ENCODE results near the gene ITGA2.
A peak's percentile ranks its signal among the peaks of the same experiment; 100 is the strongest.

ITGA2 gene

DNA sequence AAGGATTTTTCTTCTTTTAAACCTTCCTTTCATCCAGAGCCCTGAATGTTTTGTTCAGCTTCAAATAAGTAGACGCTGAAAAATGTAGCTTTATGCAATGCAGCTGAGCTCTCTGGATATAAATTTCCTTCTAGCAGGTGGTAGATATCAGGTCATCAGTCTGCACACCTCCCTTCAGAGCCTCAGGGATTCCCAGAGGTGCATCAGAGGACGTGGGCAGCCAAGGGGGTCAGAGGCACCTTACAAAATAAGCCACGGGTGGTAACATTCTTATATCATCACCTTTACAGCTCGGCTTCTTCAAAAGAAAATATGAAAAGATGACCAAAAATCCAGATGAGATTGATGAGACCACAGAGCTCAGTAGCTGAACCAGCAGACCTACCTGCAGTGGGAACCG lies 101.1 kb downstream of the ITGA2 start:
- TF ChIP-seq, protein P1, sequence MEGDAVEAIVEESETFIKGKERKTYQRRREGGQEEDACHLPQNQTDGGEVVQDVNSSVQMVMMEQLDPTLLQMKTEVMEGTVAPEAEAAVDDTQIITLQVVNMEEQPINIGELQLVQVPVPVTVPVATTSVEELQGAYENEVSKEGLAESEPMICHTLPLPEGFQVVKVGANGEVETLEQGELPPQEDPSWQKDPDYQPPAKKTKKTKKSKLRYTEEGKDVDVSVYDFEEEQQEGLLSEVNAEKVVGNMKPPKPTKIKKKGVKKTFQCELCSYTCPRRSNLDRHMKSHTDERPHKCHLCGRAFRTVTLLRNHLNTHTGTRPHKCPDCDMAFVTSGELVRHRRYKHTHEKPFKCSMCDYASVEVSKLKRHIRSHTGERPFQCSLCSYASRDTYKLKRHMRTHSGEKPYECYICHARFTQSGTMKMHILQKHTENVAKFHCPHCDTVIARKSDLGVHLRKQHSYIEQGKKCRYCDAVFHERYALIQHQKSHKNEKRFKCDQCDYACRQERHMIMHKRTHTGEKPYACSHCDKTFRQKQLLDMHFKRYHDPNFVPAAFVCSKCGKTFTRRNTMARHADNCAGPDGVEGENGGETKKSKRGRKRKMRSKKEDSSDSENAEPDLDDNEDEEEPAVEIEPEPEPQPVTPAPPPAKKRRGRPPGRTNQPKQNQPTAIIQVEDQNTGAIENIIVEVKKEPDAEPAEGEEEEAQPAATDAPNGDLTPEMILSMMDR (IDR thresholded peaks at IDR 0.05; ENCODE audit: extremely low read depth, insufficient read depth, missing control alignments), result no peak

DNA sequence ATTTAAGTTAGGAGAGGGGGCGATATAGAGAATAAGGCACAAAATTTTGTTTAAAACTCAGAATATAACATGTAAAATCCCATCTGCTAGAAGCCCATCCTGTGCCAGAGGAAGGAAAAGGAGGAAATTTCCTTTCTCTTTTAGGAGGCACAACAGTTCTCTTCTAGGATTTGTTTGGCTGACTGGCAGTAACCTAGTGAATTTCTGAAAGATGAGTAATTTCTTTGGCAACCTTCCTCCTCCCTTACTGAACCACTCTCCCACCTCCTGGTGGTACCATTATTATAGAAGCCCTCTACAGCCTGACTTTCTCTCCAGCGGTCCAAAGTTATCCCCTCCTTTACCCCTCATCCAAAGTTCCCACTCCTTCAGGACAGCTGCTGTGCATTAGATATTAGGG lies 102.1 kb downstream of the ITGA2 start:
- TF ChIP-seq, protein P1 (IDR thresholded peaks at IDR 0.05; ENCODE audit: extremely low read depth, insufficient read depth, missing control alignments), result no peak
- no peak for DNase-seq (ENCODE audit: low spot score)
- in situ Hi-C loops (cut with MboI; ENCODE audit: low pct_unique_long_range_greater_than_20kb, low sequenced_read_pairs, unreplicated experiment), result no loop called here

More for the DNA sequence above, 101.1 kb downstream of the ITGA2 start:
- in situ Hi-C loops (cut with MboI; ENCODE audit: low pct_unique_long_range_greater_than_20kb, low sequenced_read_pairs, unreplicated experiment), result no loop called here
- DNase-seq (ENCODE audit: low spot score), result no peak

DNA sequence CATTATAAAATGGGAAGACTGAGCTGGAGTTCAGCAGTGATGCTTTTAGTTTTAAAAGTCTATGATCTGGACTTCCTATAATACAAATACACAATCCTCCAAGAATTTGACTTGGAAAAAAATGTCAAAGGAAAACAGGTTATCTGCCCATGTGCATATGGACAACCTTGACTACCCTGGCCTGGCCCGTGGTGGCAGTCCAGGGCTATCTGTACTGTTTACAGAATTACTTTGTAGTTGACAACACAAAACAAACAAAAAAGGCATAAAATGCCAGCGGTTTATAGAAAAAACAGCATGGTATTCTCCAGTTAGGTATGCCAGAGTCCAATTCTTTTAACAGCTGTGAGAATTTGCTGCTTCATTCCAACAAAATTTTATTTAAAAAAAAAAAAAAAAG lies 103.1 kb downstream of the ITGA2 start:
- no peak for DNase-seq (ENCODE audit: low spot score)
- TF ChIP-seq, protein P1 (IDR thresholded peaks at IDR 0.05; ENCODE audit: extremely low read depth, insufficient read depth, missing control alignments), result no peak
- in situ Hi-C loops (cut with MboI; ENCODE audit: low pct_unique_long_range_greater_than_20kb, low sequenced_read_pairs, unreplicated experiment), result no loop called here

DNA sequence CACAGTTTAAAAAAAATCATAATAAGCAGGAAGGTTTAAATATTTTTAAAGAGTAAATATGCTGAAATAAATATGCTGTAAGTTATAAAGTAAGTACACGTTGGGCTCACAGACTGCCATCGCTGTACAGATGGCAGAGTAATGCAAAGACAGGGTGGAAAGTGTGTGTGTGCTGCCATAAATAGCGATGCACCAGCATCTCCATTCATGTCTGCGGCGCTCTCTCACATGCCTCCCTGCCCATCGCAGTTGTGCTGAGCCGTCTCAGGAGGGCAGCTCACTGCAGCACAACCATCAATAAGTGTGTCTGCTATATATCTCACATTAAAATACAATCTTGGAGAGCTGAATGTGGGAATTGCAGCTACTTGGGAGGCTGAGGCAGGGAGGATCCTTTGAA lies 106.1 kb downstream of the ITGA2 start:
- in situ Hi-C loops (cut with MboI; ENCODE audit: low pct_unique_long_range_greater_than_20kb, low sequenced_read_pairs, unreplicated experiment), result loop anchor here (5.0 kb wide), 1 partner anchor 148 kb away; no protein-coding TSS in a partner anchor
- TF ChIP-seq, protein P1 (IDR thresholded peaks at IDR 0.05; ENCODE audit: extremely low read depth, insufficient read depth, missing control alignments), result no peak
- DNase-seq (ENCODE audit: low spot score), result no peak

DNA sequence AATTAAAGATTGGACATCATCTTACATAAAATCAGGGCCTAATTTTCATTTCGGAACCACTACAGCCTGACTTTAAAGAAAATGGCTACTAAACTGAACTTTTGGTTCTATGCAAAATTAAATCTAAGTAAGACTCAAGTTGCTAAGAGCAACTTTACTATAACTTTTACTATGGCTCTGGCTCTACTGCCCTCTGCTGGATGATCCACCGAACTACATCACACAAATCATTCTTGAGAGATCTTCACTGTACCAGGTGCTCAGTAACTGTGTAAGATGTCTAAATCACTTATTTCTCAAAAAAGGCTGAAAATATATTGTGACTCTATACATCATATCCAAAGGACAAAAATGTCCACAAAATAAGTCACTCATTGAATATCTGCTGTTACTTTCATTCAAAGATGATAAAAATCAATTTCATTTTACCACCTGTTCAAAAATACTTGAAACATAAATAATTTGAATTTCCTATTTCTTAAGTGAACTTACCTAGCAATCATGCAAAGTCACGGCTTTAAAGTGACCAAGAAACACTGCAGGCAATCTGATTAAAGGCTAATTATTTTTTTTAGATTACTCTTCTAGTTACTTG lies 106.9 kb downstream of the ITGA2 start:
- TF ChIP-seq, protein P1 (IDR thresholded peaks at IDR 0.05; ENCODE audit: extremely low read depth, insufficient read depth, missing control alignments), result peak; percentile 78
- in situ Hi-C loops (cut with MboI; ENCODE audit: low pct_unique_long_range_greater_than_20kb, low sequenced_read_pairs, unreplicated experiment), result loop anchor here (5.0 kb wide), 1 partner anchor 149 kb away; no protein-coding TSS in a partner anchor
- peak; percentile 28 for DNase-seq (ENCODE audit: low spot score)

DNA sequence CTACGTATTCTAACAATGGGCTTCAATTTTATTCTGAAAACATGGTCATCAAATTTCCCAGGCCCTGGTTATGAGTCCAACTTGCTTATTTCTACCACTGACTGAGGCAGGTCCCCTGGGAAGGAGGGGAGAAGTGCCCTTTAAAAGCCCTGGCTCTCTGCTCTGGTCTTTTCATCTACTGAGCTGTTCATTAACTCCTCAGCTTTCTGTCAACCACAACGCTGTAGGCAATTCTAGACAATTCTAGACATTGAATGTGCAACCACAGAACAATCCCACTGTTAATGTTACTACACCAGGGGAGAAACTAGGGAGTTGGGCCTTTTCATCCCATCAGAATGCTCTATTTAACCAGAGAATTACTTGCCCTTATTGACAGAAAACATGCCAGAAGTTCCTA lies 110.4 kb downstream of the ITGA2 start:
- TF ChIP-seq, protein P1 (IDR thresholded peaks at IDR 0.05; ENCODE audit: extremely low read depth, insufficient read depth, missing control alignments), result no peak
- DNase-seq (ENCODE audit: low spot score), result no peak
- in situ Hi-C loops (cut with MboI; ENCODE audit: low pct_unique_long_range_greater_than_20kb, low sequenced_read_pairs, unreplicated experiment), result loop anchor here (5.0 kb wide), 1 partner anchor 152 kb away; no protein-coding TSS in a partner anchor

Measured in GM13977 (cell line).